Tibial nerve (tissue), 4 donors: ENCODE measurements around the gene BTD.

Experiments
- EP300 ChIP-seq, 2 donors: sonication (generic); formaldehyde crosslinking; IDR thresholded peaks; one replicate each; pipeline ENCODE4 v1.6.1; 2017; ENCODE audit warnings: antibody characterized with exemption in 2 of 2, mild to moderate bottlenecking in 1 of 2
- POLR2A ChIP-seq, 2 donors: fragments of 450-650 bp; IDR thresholded peaks; one replicate each; pipeline ENCODE4 v1.6.1; 2017; ENCODE audit warnings: antibody characterized with exemption in 2 of 2, mild to moderate bottlenecking in 2 of 2, moderate library complexity in 2 of 2
- TF ChIP-seq, protein P1 (sequence below), 5 experiments: fragments of 200-600 bp in 3 of 5; fragments of 450-650 bp in 2 of 5; sonication (generic) in 3 of 5; IDR thresholded peaks; one replicate each; pipeline ENCODE4 v1.5.1; 2016 to 2019; ENCODE audit warnings: antibody characterized with exemption in 5 of 5, mild to moderate bottlenecking in 3 of 5, moderate library complexity in 2 of 5

DNA sequence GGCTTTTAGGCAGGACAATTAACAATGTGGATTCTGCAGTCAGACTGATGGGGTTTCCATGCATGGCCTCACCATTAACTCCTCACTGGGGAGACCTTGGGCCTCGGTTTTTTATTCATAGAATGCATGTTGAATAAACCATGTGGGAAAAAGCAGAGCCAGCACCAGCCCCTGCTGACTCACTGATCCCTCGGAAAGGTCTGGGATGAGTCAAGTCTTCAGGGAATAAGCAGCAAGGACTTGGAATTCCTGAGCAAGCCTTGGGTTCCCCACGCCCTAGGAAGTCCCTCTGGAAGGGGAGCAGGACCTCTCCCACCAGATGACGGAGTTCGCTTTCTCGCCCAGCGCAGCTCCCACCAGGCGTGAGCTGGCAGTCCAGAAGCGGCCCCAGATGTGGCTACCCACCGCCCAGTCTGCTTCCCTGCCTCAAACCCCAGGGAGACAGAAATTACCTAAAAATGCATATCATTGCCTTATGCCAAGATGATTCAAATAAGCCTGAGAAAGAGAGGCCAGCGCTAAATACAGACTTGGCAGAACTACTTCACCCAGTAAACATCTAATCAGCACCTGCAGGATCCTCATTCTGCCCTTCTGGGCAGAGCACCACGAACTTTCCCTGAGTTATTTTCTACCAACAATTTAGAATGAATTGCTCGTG is 45.4 kb downstream of the BTD start:
- TF ChIP-seq, protein P1, sequence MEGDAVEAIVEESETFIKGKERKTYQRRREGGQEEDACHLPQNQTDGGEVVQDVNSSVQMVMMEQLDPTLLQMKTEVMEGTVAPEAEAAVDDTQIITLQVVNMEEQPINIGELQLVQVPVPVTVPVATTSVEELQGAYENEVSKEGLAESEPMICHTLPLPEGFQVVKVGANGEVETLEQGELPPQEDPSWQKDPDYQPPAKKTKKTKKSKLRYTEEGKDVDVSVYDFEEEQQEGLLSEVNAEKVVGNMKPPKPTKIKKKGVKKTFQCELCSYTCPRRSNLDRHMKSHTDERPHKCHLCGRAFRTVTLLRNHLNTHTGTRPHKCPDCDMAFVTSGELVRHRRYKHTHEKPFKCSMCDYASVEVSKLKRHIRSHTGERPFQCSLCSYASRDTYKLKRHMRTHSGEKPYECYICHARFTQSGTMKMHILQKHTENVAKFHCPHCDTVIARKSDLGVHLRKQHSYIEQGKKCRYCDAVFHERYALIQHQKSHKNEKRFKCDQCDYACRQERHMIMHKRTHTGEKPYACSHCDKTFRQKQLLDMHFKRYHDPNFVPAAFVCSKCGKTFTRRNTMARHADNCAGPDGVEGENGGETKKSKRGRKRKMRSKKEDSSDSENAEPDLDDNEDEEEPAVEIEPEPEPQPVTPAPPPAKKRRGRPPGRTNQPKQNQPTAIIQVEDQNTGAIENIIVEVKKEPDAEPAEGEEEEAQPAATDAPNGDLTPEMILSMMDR (IDR thresholded peaks at IDR 0.05), result no peak
- TF ChIP-seq EP300 (IDR thresholded peaks at IDR 0.05) (peak in 1 of 2 donors; percentile 43), POLR2A (IDR thresholded peaks at IDR 0.05) (no peak)
